GM12878 (cell line): ENCODE data around the gene H1-8. TPM values are rescaled to one million over a fixed set of nuclear protein-coding genes. Genes with fewer than 3 reads are reported as not detected.

Experiments
- BACH1 ChIP-seq: fragments of 450-650 bp; IDR thresholded peaks from 2 replicates; pipeline ENCODE4 v1.6.1; 2017; ENCODE audit warnings: mild to moderate bottlenecking, borderline replicate concordance
- BCL11A ChIP-seq: IDR thresholded peaks from 2 replicates; pipeline ENCODE4 v1.6.1; 2011; ENCODE audit warnings: low read depth, low read length
- GABPA ChIP-seq: IDR thresholded peaks from 2 replicates; pipeline ENCODE4 v1.6.1; 2014; ENCODE audit warnings: antibody characterized with exemption, low read depth, mild to moderate bottlenecking, inconsistent platforms
- GATAD2B ChIP-seq: fragments of 450-650 bp; conservative IDR thresholded peaks from 2 replicates; pipeline ENCODE4 v1.6.1; 2017; ENCODE audit warnings: low read depth, mild to moderate bottlenecking, moderate library complexity
- IKZF1 ChIP-seq: fragments of 450-650 bp; conservative IDR thresholded peaks from 2 replicates; pipeline ENCODE4 v1.6.1; 2017; ENCODE audit warnings: antibody characterized with exemption, mild to moderate bottlenecking
- MAX ChIP-seq: IDR thresholded peaks from 2 replicates; pipeline ENCODE4 v1.6.1; 2012; ENCODE audit warnings: low read depth, low read length, improper control_type of control experiment
- MTA2 ChIP-seq: fragments of 450-650 bp; IDR thresholded peaks from 2 replicates; pipeline ENCODE4 v1.6.1; 2016; ENCODE audit warnings: low read depth, mild to moderate bottlenecking, moderate library complexity
- MXI1 ChIP-seq: fragments of 150-350 bp; IDR thresholded peaks from 2 replicates; pipeline ENCODE4 v1.6.1; 2011; ENCODE audit warnings: low read depth, mild to moderate bottlenecking, inconsistent platforms, low read length, improper control_type of control experiment
- NR2F1 ChIP-seq: fragments of 450-650 bp; conservative IDR thresholded peaks from 2 replicates; pipeline ENCODE4 v1.6.1; 2017; ENCODE audit warnings: mild to moderate bottlenecking
- RELB ChIP-seq: fragments of 450-650 bp; IDR thresholded peaks from 2 replicates; pipeline ENCODE4 v1.6.1; 2017; ENCODE audit warnings: low read depth, mild to moderate bottlenecking, moderate library complexity
- TCF3 ChIP-seq: IDR thresholded peaks from 2 replicates; pipeline ENCODE4 v1.6.1; 2012; ENCODE audit warnings: low read depth, mild to moderate bottlenecking, low read length, borderline replicate concordance; ENCODE audit not compliant: insufficient read depth
- ZBTB33 ChIP-seq: fragments of 450-650 bp; IDR thresholded peaks from 2 replicates; pipeline ENCODE4 v1.6.1; 2017; ENCODE audit warnings: mild to moderate bottlenecking
- polyA plus RNA-seq, 11 experiments: library from polyadenylated mRNA; depleted of rRNA in 4 of 11; unstranded in 6 of 11; stranded (reverse) in 5 of 11; fragments of >200 nt; fragmentation: Nextera tagmentation in 4 of 11; fragmentation: Illumina TruSeq in 1 of 11; extraction: Ambion mirVana in 4 of 11; extraction: Trizol in 1 of 11; gene quantifications; 1 replicate in 1 of 11; 2 replicates in 10 of 11; pipeline versions ENCODE4 v1.2.1 to v1.2.3, GENCODE V29; 2011 to 2016; ENCODE audit warnings: inconsistent platforms in 2 of 11, missing spikeins in 2 of 11, low read depth in 1 of 11
- total RNA-seq, 4 experiments: library from RNA; depleted of rRNA in 3 of 4; stranded (reverse); fragments of >200 nt in 3 of 4; fragmentation: Illumina TruSeq in 1 of 4; extraction: Trizol in 1 of 4; gene quantifications; 2 replicates each; pipeline versions ENCODE4 v1.2.1 to v1.2.3, GENCODE V29; 2013 to 2021

Gene H1-8
- total and polyA plus RNA-seq, 10 of the 15 experiments (the other 5 are each of a cell fraction or from before 2014, with no cell fraction given), result not detected

- TF ChIP-seq RELB (peak; percentile 39; the same call in 1 of the 2 replicates), MTA2 (peak; percentile 55; the same call in 1 of the 2 replicates), ZBTB33 (no peak), BCL11A (peak; percentile 42; the same call in 1 of the 2 replicates), GATAD2B (peak; percentile 89), BACH1 (peak; percentile 39; the same call in 1 of the 2 replicates), NR2F1 (peak; percentile 83), MAX (no peak), MXI1 (no peak), TCF3 (peak; percentile 88), IKZF1 (peak; percentile 84), GABPA (no peak)
These were observed 35.2 kb downstream of the H1-8 start (continued) for GRCh38 chr3:129577925-129578786.
